K562 (cell line): ENCODE measurements around the gene MVB12B. TPM values are rescaled to one million over a fixed set of nuclear protein-coding genes. Genes with fewer than 3 reads are reported as not detected.

Experiments
- ATAC-seq: fragments of 200-7000 bp; cut with Tn5 transposase; 3 replicates; pipeline ENCODE4 v1.9.1; 2020; ENCODE audit warnings: moderate library complexity
- BruUV-seq: library from RNA; stranded (reverse); fragments of 400-500 nt; replicated peaks from 2 replicates; lab custom pipeline; 2021; lab: Mats Ljungman, UMichigan
- CTCF ChIA-PET: fragments of 300-600 bp; formaldehyde crosslinking; extraction: SDS; loops from one replicate; lab custom pipeline; 2021; ENCODE audit warnings: low intra/inter-chr PET ratio; lab: Yijun Ruan, JAX
- POLR2A ChIA-PET: fragments of 300-600, 350-650 bp; sonication (Branson Sonifier 250); formaldehyde crosslinking; extraction: SDS; loops from one replicate; lab custom pipeline; 2021; ENCODE audit warnings: antibody characterized with exemption, inconsistent platforms; lab: Yijun Ruan, JAX
- DNase-seq, 4 experiments: peaks; one replicate each; pipeline versions ENCODE4 v3.0.0 to v3.0.0-alpha.2; 2011 to 2018; ENCODE audit warnings: low spot score in 3 of 4, mixed read lengths in 3 of 4; ENCODE audit errors: extremely low read depth in 1 of 4
- FAIRE-seq: peaks from 2 replicates; lab custom pipeline; 2011; peaks lifted over from hg19 to GRCh38; lab: Jason Lieb, UNC
- H2AFZ ChIP-seq: 2 replicates; pipeline ENCODE4 v1.6.0; 2011; ENCODE audit warnings: low read depth, low read length, control low read depth, inconsistent platforms
- H3K27ac ChIP-seq: fragments of 200-600 bp; 3 replicates; pipeline ENCODE4 v1.8.0; 2011; ENCODE audit warnings: low read depth, mild to moderate bottlenecking, control low read depth, inconsistent platforms, low read length, moderate library complexity, mixed read lengths; ENCODE audit errors: extremely low read depth
- H3K27me3 ChIP-seq, 2 experiments: fragments of 300-600 bp in 1 of 2; 2 replicates in 1 of 2; 3 replicates in 1 of 2; pipeline versions ENCODE4 v1.6.0 to v1.8.0; 2011; ENCODE audit warnings: inconsistent platforms in 2 of 2, low read length in 2 of 2, mild to moderate bottlenecking in 1 of 2, mixed read lengths in 1 of 2, moderate library complexity in 1 of 2; ENCODE audit not compliant: control insufficient read depth in 2 of 2, insufficient read depth in 2 of 2
- H3K36me3 ChIP-seq: fragments of 300-600 bp; 3 replicates; pipeline ENCODE4 v1.8.0; 2011; ENCODE audit warnings: mild to moderate bottlenecking, low read length, inconsistent platforms; ENCODE audit not compliant: control insufficient read depth, insufficient read depth
- H3K4me1 ChIP-seq, 2 experiments: fragments of 200-600 bp in 1 of 2; replicated peaks in 1 of 2; 2 replicates in 1 of 2; 3 replicates in 1 of 2; pipeline versions ENCODE4 v1.5.1 to v1.8.0; 2011; ENCODE audit warnings: inconsistent platforms in 2 of 2, low read length in 2 of 2, mild to moderate bottlenecking in 1 of 2, mixed read lengths in 1 of 2, moderate library complexity in 1 of 2; ENCODE audit not compliant: control insufficient read depth in 2 of 2, insufficient read depth in 2 of 2
- H3K4me2 ChIP-seq: 2 replicates; pipeline ENCODE4 v1.6.1; 2011; ENCODE audit warnings: low read length, control low read depth, inconsistent platforms, mixed read lengths; ENCODE audit not compliant: insufficient read depth
- H3K4me3 ChIP-seq: fragments of 200-600 bp; sonication (generic), shearing (Covaris generic); 2 replicates; pipeline ENCODE4 v1.5.1; 2016; ENCODE audit warnings: control low read depth, inconsistent platforms
- H3K79me2 ChIP-seq: fragments of 200-600 bp; 3 replicates; pipeline ENCODE4 v1.8.0; 2011; ENCODE audit warnings: low read length, inconsistent platforms; ENCODE audit not compliant: control insufficient read depth, insufficient read depth
- H3K9ac ChIP-seq, 2 experiments: 2 replicates each; pipeline versions ENCODE4 v1.6.0 to v1.6.1; 2011; ENCODE audit warnings: low read depth in 2 of 2, low read length in 2 of 2, control low read depth in 1 of 2, inconsistent platforms in 1 of 2, mild to moderate bottlenecking in 1 of 2, mixed read lengths in 1 of 2; ENCODE audit not compliant: insufficient read depth in 1 of 2
- H3K9me1 ChIP-seq: one replicate; pipeline ENCODE4 v1.6.0; 2011; ENCODE audit warnings: inconsistent platforms, mild to moderate bottlenecking, low read length, moderate library complexity; ENCODE audit not compliant: control insufficient read depth, insufficient read depth
- H3K9me3 ChIP-seq: replicated peaks from 2 replicates; pipeline ENCODE4 v1.5.1; 2011; ENCODE audit warnings: low read depth, low read length, inconsistent platforms; ENCODE audit not compliant: control insufficient read depth, insufficient read depth
- H4K20me1 ChIP-seq: replicated peaks from 2 replicates; pipeline ENCODE4 v1.6.1; 2011; ENCODE audit warnings: low read length, inconsistent platforms, mixed read lengths; ENCODE audit not compliant: control insufficient read depth, insufficient read depth
- BRF2 ChIP-seq: IDR thresholded peaks from 3 replicates; pipeline ENCODE4 v1.6.1; 2011; ENCODE audit warnings: borderline replicate concordance, mild to moderate bottlenecking; ENCODE audit not compliant: insufficient read length, insufficient read depth
- CAMTA2 ChIP-seq: fragments of 250-450 bp; sonication (Bioruptor Pico); conservative IDR thresholded peaks from 2 replicates; pipeline ENCODE4 v1.5.1; 2022
- CC2D1A ChIP-seq: fragments of 450-650 bp; IDR thresholded peaks from 2 replicates; pipeline ENCODE4 v1.6.1; 2017; ENCODE audit warnings: mild to moderate bottlenecking
- FUS ChIP-seq: fragments of 200-400 bp; formaldehyde crosslinking; optimal IDR thresholded peaks from 2 replicates; pipeline ENCODE3; 2017; ENCODE audit warnings: low read depth, low read length
- GATA2 ChIP-seq: sonication (generic); formaldehyde crosslinking; IDR thresholded peaks from 2 replicates; pipeline ENCODE4 v1.4.0; 2020; ENCODE audit warnings: mild to moderate bottlenecking, missing genetic modification reagents
- HDAC2 ChIP-seq: fragments of 450-650 bp; IDR thresholded peaks from 2 replicates; pipeline ENCODE4 v1.6.1; 2016; ENCODE audit warnings: mild to moderate bottlenecking
- L3MBTL2 ChIP-seq: fragments of 450-650 bp; IDR thresholded peaks from 2 replicates; pipeline ENCODE4 v1.6.1; 2016; ENCODE audit warnings: mild to moderate bottlenecking, moderate library complexity
- NFIX ChIP-seq: fragments of 250-450 bp; sonication (Bioruptor Pico); IDR thresholded peaks from 2 replicates; pipeline ENCODE4 v1.4.0; 2020; ENCODE audit warnings: low read depth, mild to moderate bottlenecking, moderate library complexity
- NFYB ChIP-seq: IDR thresholded peaks from 2 replicates; pipeline ENCODE4 v1.6.1; 2011; ENCODE audit warnings: mild to moderate bottlenecking, moderate library complexity; ENCODE audit not compliant: insufficient read length; ENCODE audit errors: extremely low read depth
- TSC22D4 ChIP-seq: fragments of 450-650 bp; IDR thresholded peaks from 2 replicates; pipeline ENCODE4 v1.6.1; 2016; ENCODE audit warnings: missing genetic modification characterization, missing biosample characterization, control low read depth
- ZBTB1 ChIP-seq: sonication (generic); formaldehyde crosslinking; IDR thresholded peaks from 2 replicates; pipeline ENCODE4 v1.8.1; 2023; ENCODE audit warnings: missing genetic modification reagents, low read depth, mild to moderate bottlenecking, borderline replicate concordance
- ZNF239 ChIP-seq: fragments of 250-450 bp; sonication (Bioruptor Pico); IDR thresholded peaks from 2 replicates; pipeline ENCODE4 v1.4.0; 2020; ENCODE audit warnings: mild to moderate bottlenecking
- ZNF445 ChIP-seq: fragments of 250-450 bp; sonication (Bioruptor Pico); IDR thresholded peaks from 2 replicates; pipeline ENCODE4 v1.4.0; 2020; ENCODE audit warnings: low read depth, mild to moderate bottlenecking, moderate library complexity
- ZNF830 ChIP-seq: fragments of 250-450 bp; sonication (Bioruptor Pico); IDR thresholded peaks from 2 replicates; pipeline ENCODE4 v1.5.0; 2021; ENCODE audit warnings: mild to moderate bottlenecking
- ZZZ3 ChIP-seq: fragments of 450-650 bp; IDR thresholded peaks from 2 replicates; pipeline ENCODE4 v1.6.1; 2016; ENCODE audit warnings: antibody characterized with exemption, mild to moderate bottlenecking, moderate library complexity
- WGBS: fragments of 100-300 bp; shearing (Covaris generic); methylation state at CpG from one replicate; pipeline ENCODE4 v1.1.6; 2016; ENCODE audit warnings: low coverage, mixed read lengths; ENCODE audit not compliant: insufficient coverage; ENCODE audit errors: missing lambda C conversion rate; 5-methylcytosine and 5-hydroxymethylcytosine counted together
- in situ Hi-C: fragments of 300-500 bp; cut with MboI; formaldehyde crosslinking; loops from 4 replicates; pipeline ENCODE4 v1.15.0; 2018; ENCODE audit warnings: inconsistent platforms, mixed read lengths
- intact Hi-C: fragments of 100-400 bp; cut with micrococcal nuclease; formaldehyde crosslinking; loops from 2 replicates; pipeline ENCODE4 v1.14.2; 2022
- polyA plus RNA-seq, 8 experiments: library from polyadenylated mRNA; depleted of rRNA in 4 of 8; stranded (reverse) in 5 of 8; unstranded in 3 of 8; fragments of >200 nt; fragmentation: Nextera tagmentation in 2 of 8; fragmentation: Illumina TruSeq in 1 of 8; extraction: Ambion mirVana in 2 of 8; extraction: Trizol in 1 of 8; gene quantifications; 2 replicates each; pipeline versions ENCODE4 v1.2.1 to v1.2.3, GENCODE V29; 2011 to 2014; ENCODE audit warnings: inconsistent platforms in 1 of 8, missing spikeins in 1 of 8
- total RNA-seq, 7 experiments: library from RNA; depleted of rRNA in 6 of 7; stranded (reverse); fragments of >200 nt in 6 of 7; fragmentation: Illumina TruSeq in 2 of 7; extraction: Trizol in 2 of 7; gene quantifications; 2 replicates each; pipeline versions ENCODE4 v1.2.1 to v1.2.3, GENCODE V29; 2011 to 2021; ENCODE audit warnings: low replicate concordance in 1 of 7
- TF ChIP-seq, protein P1 (sequence below): fragments of 250-450 bp; sonication (Bioruptor Pico); IDR thresholded peaks from 2 replicates; pipeline ENCODE4 v1.4.0; 2020; ENCODE audit warnings: mild to moderate bottlenecking, moderate library complexity

The MVB12B gene
- total and polyA plus RNA-seq, 9 of the 15 experiments (the other 6 are each of a cell fraction or from before 2014, with no cell fraction given): not detected

GRCh38 chr9:126307322-126308061 lies 19.1 kb upstream of the MVB12B start:
- Histone ChIP-seq H3K9ac (no peak overlapping the region), H3K9me3 (no peaks in the 10 kb centered on the region)
- in situ Hi-C loops: no loop called here
- WGBS: 2% methylated on average over 13 of the region's 15 CpGs
- DNase-seq: no peak
- TF ChIP-seq ZNF830 (CRISPR knock-in tag): no peak
- TF ChIP-seq TSC22D4: no peak
- no peak for TF ChIP-seq ZBTB1
- no peak for TF ChIP-seq CAMTA2 (CRISPR knock-in tag)
- no peak for TF ChIP-seq ZNF239 (CRISPR knock-in tag)
- TF ChIP-seq NFYB: no peak
- no peak for TF ChIP-seq ZNF445 (CRISPR knock-in tag)
- no peak for TF ChIP-seq CC2D1A
- no peak for TF ChIP-seq ZZZ3
- TF ChIP-seq, protein P1, sequence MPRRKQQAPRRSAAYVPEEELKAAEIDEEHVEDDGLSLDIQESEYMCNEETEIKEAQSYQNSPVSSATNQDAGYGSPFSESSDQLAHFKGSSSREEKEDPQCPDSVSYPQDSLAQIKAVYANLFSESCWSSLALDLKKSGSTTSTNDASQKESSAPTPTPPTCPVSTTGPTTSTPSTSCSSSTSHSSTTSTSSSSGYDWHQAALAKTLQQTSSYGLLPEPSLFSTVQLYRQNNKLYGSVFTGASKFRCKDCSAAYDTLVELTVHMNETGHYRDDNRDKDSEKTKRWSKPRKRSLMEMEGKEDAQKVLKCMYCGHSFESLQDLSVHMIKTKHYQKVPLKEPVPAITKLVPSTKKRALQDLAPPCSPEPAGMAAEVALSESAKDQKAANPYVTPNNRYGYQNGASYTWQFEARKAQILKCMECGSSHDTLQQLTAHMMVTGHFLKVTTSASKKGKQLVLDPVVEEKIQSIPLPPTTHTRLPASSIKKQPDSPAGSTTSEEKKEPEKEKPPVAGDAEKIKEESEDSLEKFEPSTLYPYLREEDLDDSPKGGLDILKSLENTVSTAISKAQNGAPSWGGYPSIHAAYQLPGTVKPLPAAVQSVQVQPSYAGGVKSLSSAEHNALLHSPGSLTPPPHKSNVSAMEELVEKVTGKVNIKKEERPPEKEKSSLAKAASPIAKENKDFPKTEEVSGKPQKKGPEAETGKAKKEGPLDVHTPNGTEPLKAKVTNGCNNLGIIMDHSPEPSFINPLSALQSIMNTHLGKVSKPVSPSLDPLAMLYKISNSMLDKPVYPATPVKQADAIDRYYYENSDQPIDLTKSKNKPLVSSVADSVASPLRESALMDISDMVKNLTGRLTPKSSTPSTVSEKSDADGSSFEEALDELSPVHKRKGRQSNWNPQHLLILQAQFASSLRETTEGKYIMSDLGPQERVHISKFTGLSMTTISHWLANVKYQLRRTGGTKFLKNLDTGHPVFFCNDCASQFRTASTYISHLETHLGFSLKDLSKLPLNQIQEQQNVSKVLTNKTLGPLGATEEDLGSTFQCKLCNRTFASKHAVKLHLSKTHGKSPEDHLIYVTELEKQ: no peak
- TF ChIP-seq NFIX: no peak
- no peak for TF ChIP-seq BRF2
- TF ChIP-seq FUS: no peak
- no peak for TF ChIP-seq GATA2 (CRISPR knock-in tag)
- TF ChIP-seq L3MBTL2: no peak
- no peak for TF ChIP-seq HDAC2
- TF ChIP-seq, all 486 proteins: peak for 0
- FAIRE-seq (no peak), ATAC-seq (no peak)
- intact Hi-C loops: no loop called here
- peaks cover 2 to 40% of the 10 kb centered on the region in 2 experiments; a peak in 4 of 5 replicates for H3K27me3 ChIP-seq
- no peaks in the 10 kb centered on the region for H3K36me3 ChIP-seq
- no TSS peak for BruUV-seq
- H3K79me2 ChIP-seq: no peaks in the 10 kb centered on the region
- no peaks in the 10 kb centered on the region for H3K9me1 ChIP-seq
- no peak overlapping the region for H3K4me2 ChIP-seq
- H3K4me1 ChIP-seq: no peaks in the 10 kb centered on the region
- CTCF ChIA-PET: no interaction called here
- no peak overlapping the region for H2AFZ ChIP-seq
- H4K20me1 ChIP-seq: peaks cover 6% of the 10 kb centered on the region
- no peak overlapping the region for H3K27ac ChIP-seq
- no peak overlapping the region for H3K4me3 ChIP-seq
- POLR2A ChIA-PET: interaction anchor here (0.6 kb wide), 1 partner anchor 405 kb away, joined by 3 read pairs; no protein-coding TSS in a partner anchor
